Endothelial cell of umbilical vein (primary cell): ENCODE measurements around the gene BLZF1. TPM values are rescaled to one million over a fixed set of nuclear protein-coding genes. Genes with fewer than 3 reads are reported as not detected.

ENCODE experiments used
- BruUV-seq: library from RNA; stranded (reverse); fragments of 400-500 nt; replicated peaks from 2 replicates; lab custom pipeline; 2021; lab: Mats Ljungman, UMichigan
- CTCF ChIA-PET: fragments of 300-600, 350-600 bp; sonication (Branson Sonifier 250); formaldehyde crosslinking; loops from one replicate; lab custom pipeline; 2021; ENCODE audit warnings: antibody characterized with exemption, inconsistent platforms; lab: Charles Lee
- POLR2A ChIA-PET: fragments of 300-600, 350-600 bp; sonication (Branson Sonifier 250); formaldehyde crosslinking; loops from one replicate; lab custom pipeline; 2021; ENCODE audit warnings: antibody characterized with exemption, inconsistent platforms; lab: Charles Lee
- DNase-seq: peaks from one replicate; pipeline ENCODE4 v3.0.0-alpha.2; 2011; ENCODE audit warnings: low read depth, low spot score
- FAIRE-seq: peaks from 2 replicates; lab custom pipeline; 2011; peaks lifted over from hg19 to GRCh38; lab: Jason Lieb, UNC
- H2AFZ ChIP-seq: 2 replicates; pipeline ENCODE4 v1.6.0; 2012; ENCODE audit warnings: low read depth, low read length, control low read depth, inconsistent platforms
- H3K27ac ChIP-seq: 2 replicates; pipeline ENCODE4 v1.5.1; 2011; ENCODE audit warnings: low read depth, mild to moderate bottlenecking, control low read depth, low read length, moderate library complexity; ENCODE audit not compliant: insufficient read depth
- H3K27me3 ChIP-seq, 2 experiments: 2 replicates each; pipeline versions ENCODE4 v1.6.0 to v1.6.1; 2011; ENCODE audit warnings: low read length in 2 of 2, mixed read lengths in 1 of 2; ENCODE audit not compliant: control insufficient read depth in 2 of 2, insufficient read depth in 2 of 2
- H3K36me3 ChIP-seq, 2 experiments: 2 replicates in 1 of 2; 3 replicates in 1 of 2; pipeline ENCODE4 v1.5.1; 2011; ENCODE audit warnings: low read length in 2 of 2, mild to moderate bottlenecking in 1 of 2, moderate library complexity in 1 of 2; ENCODE audit not compliant: control insufficient read depth in 2 of 2, insufficient read depth in 2 of 2; ENCODE audit errors: extremely low read depth in 1 of 2
- H3K4me1 ChIP-seq: 3 replicates; pipeline ENCODE4 v1.5.1; 2011; ENCODE audit warnings: mild to moderate bottlenecking, low read length; ENCODE audit not compliant: control insufficient read depth, insufficient read depth; ENCODE audit errors: extremely low read depth
- H3K4me2 ChIP-seq: 2 replicates; pipeline ENCODE4 v1.6.1; 2011; ENCODE audit warnings: low read length, control low read depth, mixed read lengths; ENCODE audit not compliant: insufficient read depth
- H3K4me3 ChIP-seq, 3 experiments: fragments of 200-600 bp in 1 of 3; sonication (generic), shearing (Covaris generic) in 1 of 3; replicated peaks in 1 of 3; 2 replicates each; pipeline ENCODE4 v1.5.1; 2011 to 2016; ENCODE audit warnings: control low read depth in 3 of 3, low read length in 3 of 3, mild to moderate bottlenecking in 2 of 3, inconsistent platforms in 1 of 3, low read depth in 1 of 3, moderate library complexity in 1 of 3; ENCODE audit not compliant: insufficient read depth in 1 of 3
- H3K79me2 ChIP-seq: 2 replicates; pipeline ENCODE4 v1.6.0; 2012; ENCODE audit warnings: low read length, inconsistent platforms; ENCODE audit not compliant: control insufficient read depth, insufficient read depth
- H3K9ac ChIP-seq: replicated peaks from 2 replicates; pipeline ENCODE3; 2011; ENCODE audit warnings: low read length, control low read depth; ENCODE audit not compliant: insufficient read depth; ENCODE audit errors: extremely low read depth
- H3K9me1 ChIP-seq: replicated peaks from 3 replicates; pipeline ENCODE4 v1.6.0; 2011; ENCODE audit warnings: mild to moderate bottlenecking, low read length; ENCODE audit not compliant: control insufficient read depth, insufficient read depth; ENCODE audit errors: extremely low read depth
- H3K9me3 ChIP-seq: replicated peaks from 2 replicates; pipeline ENCODE4 v1.5.1; 2012; ENCODE audit warnings: low read length, inconsistent platforms; ENCODE audit not compliant: control insufficient read depth, insufficient read depth
- H4K20me1 ChIP-seq: replicated peaks from 2 replicates; pipeline ENCODE3; 2011; ENCODE audit warnings: mild to moderate bottlenecking, low read length; ENCODE audit not compliant: control insufficient read depth, insufficient read depth; ENCODE audit errors: extremely low read depth
- CTCF ChIP-seq, 2 donors: IDR thresholded peaks; 1 replicate in 1 of 2; 2 replicates in 1 of 2; pipeline ENCODE4 v1.5.1; 2011; ENCODE audit warnings: low read length in 2 of 2, mild to moderate bottlenecking in 2 of 2, moderate library complexity in 2 of 2, control low read depth in 1 of 2, inconsistent platforms in 1 of 2, low read depth in 1 of 2; ENCODE audit not compliant: insufficient read depth in 1 of 2; ENCODE audit errors: extremely low read depth in 1 of 2
- EZH2 ChIP-seq: IDR thresholded peaks from 2 replicates; pipeline ENCODE4 v1.6.1; 2012; ENCODE audit warnings: borderline replicate concordance, low read depth, mild to moderate bottlenecking, moderate library complexity, low read length, inconsistent platforms; ENCODE audit not compliant: severe bottlenecking
- FOS ChIP-seq: IDR thresholded peaks from 2 replicates; pipeline ENCODE4 v1.6.1; 2011; ENCODE audit warnings: mild to moderate bottlenecking, low read length, moderate library complexity, borderline replicate concordance; ENCODE audit not compliant: insufficient read depth
- GATA2 ChIP-seq: IDR thresholded peaks from 2 replicates; pipeline ENCODE4 v1.7.0; 2011; ENCODE audit warnings: low read depth, mild to moderate bottlenecking, moderate library complexity, mixed read lengths, low read length; ENCODE audit not compliant: insufficient read length, insufficient read depth
- JUN ChIP-seq: IDR thresholded peaks from 2 replicates; pipeline ENCODE4 v1.6.1; 2011; ENCODE audit warnings: borderline replicate concordance, low read depth; ENCODE audit not compliant: insufficient read length, insufficient read depth
- MAX ChIP-seq: IDR thresholded peaks from 2 replicates; pipeline ENCODE4 v1.6.1; 2011; ENCODE audit not compliant: insufficient read depth, insufficient read length
- MYC ChIP-seq: IDR thresholded peaks from one replicate; pipeline ENCODE4 v1.6.1; 2011; ENCODE audit warnings: mild to moderate bottlenecking, low read depth, low read length
- POLR2A ChIP-seq: IDR thresholded peaks from 2 replicates; pipeline ENCODE4 v1.6.1; 2012; ENCODE audit warnings: low read depth, mild to moderate bottlenecking, control low read depth, low read length
- POLR2AphosphoS5 ChIP-seq: IDR thresholded peaks from 2 replicates; pipeline ENCODE4 v1.6.1; 2012; ENCODE audit warnings: low read depth, mild to moderate bottlenecking, control low read depth, low read length, moderate library complexity; ENCODE audit not compliant: insufficient read depth
- dilution Hi-C: fragments of 300-500 bp; cut with MboI; formaldehyde crosslinking; loops from one replicate; pipeline ENCODE4 v1.15.0; 2019; ENCODE audit warnings: low sequenced_read_pairs; ENCODE audit not compliant: extremely low pct_ligation_motif_present
- intact Hi-C: fragments of 100-400 bp; cut with micrococcal nuclease; formaldehyde crosslinking; loops from one replicate; pipeline ENCODE4 v1.10.0; 2022
- polyA plus RNA-seq, 4 experiments: library from polyadenylated mRNA; depleted of rRNA in 3 of 4; stranded (reverse) in 3 of 4; unstranded in 1 of 4; fragments of >200 nt; gene quantifications; 2 replicates each; pipeline versions ENCODE4 v1.2.1 to v1.2.3, GENCODE V29; 2011 to 2012; ENCODE audit warnings: missing spikeins in 1 of 4
- total RNA-seq: library from RNA; stranded (reverse); gene quantifications from 2 replicates; pipeline ENCODE4 v1.2.3, GENCODE V29; 2021

The BLZF1 gene
- total and polyA plus RNA-seq, 2 donors (not counting 3 experiments of a cell fraction or from before 2014, with no cell fraction given): 4.4 to 19.7 TPM

GRCh38 chr1:169361281-169361680 is 6.7 kb upstream of the BLZF1 start:
- H3K4me3 ChIP-seq: no peak overlapping the region
- H3K27ac ChIP-seq: no peak overlapping the region
- H3K9me1 ChIP-seq: no peaks in the 10 kb centered on the region
- peaks cover 14% of the 10 kb centered on the region for H3K4me1 ChIP-seq
- TF ChIP-seq MAX (no peak), POLR2A (no peak), GATA2 (no peak), POLR2AphosphoS5 (no peak), CTCF (IDR thresholded peaks at IDR 0.05; ENCODE audit: extremely low read depth in 1 of 2, insufficient read depth in 1 of 2, low read depth in 1 of 2, low read length in 2 of 2) (no peak), FOS (no peak), EZH2 (no peak), JUN (no peak), MYC (no peak)
- DNase-seq (no peak), FAIRE-seq (no peak)
- intact Hi-C loops (loop anchor here (10.0 kb wide), 2 partner anchors 434 to 1646 kb away; partner anchors contain the start of gene METTL18), dilution Hi-C loops (no loop called here)
- peaks cover 23% of the 10 kb centered on the region for H3K79me2 ChIP-seq
- no TSS peak for BruUV-seq
- H2AFZ ChIP-seq: no peak overlapping the region
- H3K9ac ChIP-seq: no peak overlapping the region
- H3K4me2 ChIP-seq: no peak overlapping the region
- no peaks in the 10 kb centered on the region for H4K20me1 ChIP-seq
- no peaks in the 10 kb centered on the region for H3K27me3 ChIP-seq
- ChIA-PET CTCF (interaction anchor here (4.9 kb wide), 1 partner anchor 12 kb away, joined by 33 read pairs; no protein-coding TSS in a partner anchor), POLR2A (interaction anchor here (0.6 kb wide), 1 partner anchor 13 kb away, joined by 3 read pairs; no protein-coding TSS in a partner anchor)
- H3K36me3 ChIP-seq: no peaks in the 10 kb centered on the region
- no peaks in the 10 kb centered on the region for H3K9me3 ChIP-seq
